K562 treated with DMSO at 1 percent for 48 hours (cell line): ENCODE measurements around the gene SGCE. TPM values are rescaled to one million over a fixed set of nuclear protein-coding genes. Genes with fewer than 3 reads are reported as not detected.

Experiments
- total RNA-seq: library from RNA; unstranded; fragments of 300-600 nt; gene quantifications from 2 replicates; pipeline ENCODE4 v1.2.3, GENCODE V29; 2022; ENCODE audit warnings: low replicate concordance; ENCODE audit errors: extremely low read depth

Gene SGCE
- total RNA-seq = not detected in 2 replicates

GRCh38 chr7:94655848-94656657 is at the start of gene SGCE:
Gene SGCE, minus strand, starts transcription at chr7:94656133. Its CDS starts 35 bp downstream, at chr7:94656098.

Other genes with a start within 250 kb of the SGCE start
- not detected in 2 replicates for gene CASD1, start 146.3 kb downstream of the SGCE start, total RNA-seq